Measurements from ENCODE around the gene TRIM60. TPM values are rescaled to one million over a fixed set of nuclear protein-coding genes. Genes with fewer than 3 reads are reported as not detected.
"Not testable (repeated sequence)": the region's sequence is repeated elsewhere in the genome, so short reads cannot be mapped to it uniquely, and the experiment has no call there.

Gene TRIM60
- total RNA-seq, 2 donors from 2014 or later: not detected

DNA sequence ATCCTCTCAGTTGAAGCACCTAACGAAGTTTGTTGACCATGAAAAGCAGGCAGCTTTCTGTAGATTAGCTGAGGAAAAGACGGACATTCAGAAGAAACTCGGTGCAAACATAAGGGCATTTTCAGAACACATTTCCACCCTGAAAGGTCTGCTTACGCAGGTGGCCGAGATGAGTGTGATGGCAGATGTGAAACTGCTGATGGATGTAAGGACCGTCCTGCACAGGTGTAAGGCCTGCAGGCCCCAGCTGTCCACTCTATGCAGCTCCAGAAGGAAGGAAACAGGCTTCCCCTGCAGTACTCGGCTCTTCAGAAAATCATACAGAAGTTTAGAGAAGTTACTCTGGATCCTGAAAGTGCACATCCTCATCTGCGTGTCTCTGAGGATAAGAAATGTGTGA, 20.8 kb upstream of the TRIM60 start:
- Mint-ChIP-seq H3K36me3 (ENCODE audit: low read depth) (no peaks in the 10 kb centered on the region), H3K27me3 (peaks cover 52% of the 10 kb centered on the region)

GRCh38 chr4:165011403-165011802, 20.4 kb upstream of the TRIM60 start:
- DNase-seq (no peak), ATAC-seq (no peak)
- no peaks in the 10 kb centered on the region for H3K36me3 Mint-ChIP-seq (ENCODE audit: low read depth)

More for the DNA sequence above, 20.8 kb upstream of the TRIM60 start:
- Mint-ChIP-seq H3K4me1 (peaks cover 3% of the 10 kb centered on the region), H3K27ac (no peak overlapping the region), H3K4me3 (no peak overlapping the region)
- ATAC-seq (no peak), DNase-seq (no peak)
- peaks cover 4% of the 10 kb centered on the region for H3K9me3 ChIP-seq (ENCODE audit: control insufficient read depth, low read length, poor library complexity, severe bottlenecking)

GRCh38 chr4:165013691-165014090, 18.1 kb upstream of the TRIM60 start:
- ATAC-seq: no peak
- H3K4me3 Mint-ChIP-seq: no peak overlapping the region
- H3K9me3 ChIP-seq (ENCODE audit: control insufficient read depth, low read length, poor library complexity, severe bottlenecking): no peaks in the 10 kb centered on the region
- no peak overlapping the region for H3K27ac Mint-ChIP-seq
- DNase-seq: no peak
- H3K4me1 Mint-ChIP-seq: no peaks in the 10 kb centered on the region
- H3K36me3 Mint-ChIP-seq (ENCODE audit: low read depth): no peaks in the 10 kb centered on the region
- H3K27me3 Mint-ChIP-seq: peaks cover 29% of the 10 kb centered on the region

More at GRCh38 chr4:165011403-165011802, 20.4 kb upstream of the TRIM60 start:
- Mint-ChIP-seq H3K4me1 (peaks cover 3% of the 10 kb centered on the region), H3K27me3 (peaks cover 48% of the 10 kb centered on the region), H3K27ac (no peak overlapping the region), H3K4me3 (no peak overlapping the region)
- peaks cover 4% of the 10 kb centered on the region for H3K9me3 ChIP-seq (ENCODE audit: control insufficient read depth, low read length, poor library complexity, severe bottlenecking)

DNA sequence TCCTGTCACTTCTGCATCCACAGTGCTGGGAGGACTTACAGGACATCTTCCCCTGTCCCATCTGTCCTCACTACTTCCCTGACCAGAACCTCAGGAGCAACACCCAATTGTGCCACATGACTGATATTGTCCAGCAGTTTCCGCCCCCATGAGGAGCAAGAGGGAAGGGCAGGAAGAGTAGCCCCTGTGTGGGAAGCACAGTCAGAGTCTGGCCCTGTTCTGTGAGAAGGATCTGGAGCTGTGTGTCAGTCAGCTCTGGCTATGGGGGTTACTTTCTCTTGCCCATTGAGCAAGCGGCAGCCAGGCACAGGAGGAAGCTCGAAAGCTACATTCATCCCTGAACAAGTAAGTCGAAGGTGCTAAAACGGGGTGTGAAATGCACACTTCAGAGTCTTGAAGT, 14.8 kb upstream of the TRIM60 start:
- DNase-seq (no peak), ATAC-seq (no peak)
- H3K9me3 ChIP-seq (ENCODE audit: control insufficient read depth, low read length, poor library complexity, severe bottlenecking): no peaks in the 10 kb centered on the region
- Mint-ChIP-seq H3K36me3 (ENCODE audit: low read depth) (no peaks in the 10 kb centered on the region), H3K27me3 (peaks cover 15% of the 10 kb centered on the region), H3K27ac (no peak overlapping the region), H3K4me3 (no peak overlapping the region), H3K4me1 (no peaks in the 10 kb centered on the region)

DNA sequence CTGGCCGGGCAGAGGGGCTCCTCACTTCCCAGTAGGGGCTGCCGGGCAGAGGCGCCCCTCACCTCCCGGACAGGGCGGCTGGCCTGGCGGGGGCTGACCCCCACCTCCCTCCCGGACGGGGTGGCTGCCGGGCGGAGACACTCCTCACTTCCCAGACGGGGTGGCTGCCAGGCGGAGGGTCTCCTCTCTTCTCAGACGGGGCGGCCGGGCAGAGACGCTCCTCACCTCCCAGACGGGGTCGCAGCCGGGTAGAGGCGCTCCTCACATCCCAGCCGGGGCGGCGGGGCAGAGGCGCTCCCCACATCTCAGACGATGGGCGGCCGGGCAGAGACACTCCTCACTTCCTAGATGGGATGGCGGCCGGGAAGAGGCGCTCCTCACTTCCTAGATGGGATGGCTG, 11.8 kb upstream of the TRIM60 start:
- ATAC-seq; H3K9me3 ChIP-seq (ENCODE audit: control insufficient read depth, low read length, poor library complexity, severe bottlenecking); H3K4me3 Mint-ChIP-seq; H3K27ac Mint-ChIP-seq; DNase-seq; H3K36me3 Mint-ChIP-seq (ENCODE audit: low read depth); H3K27me3 Mint-ChIP-seq; H3K4me1 Mint-ChIP-seq: not testable (repeated sequence)

DNA sequence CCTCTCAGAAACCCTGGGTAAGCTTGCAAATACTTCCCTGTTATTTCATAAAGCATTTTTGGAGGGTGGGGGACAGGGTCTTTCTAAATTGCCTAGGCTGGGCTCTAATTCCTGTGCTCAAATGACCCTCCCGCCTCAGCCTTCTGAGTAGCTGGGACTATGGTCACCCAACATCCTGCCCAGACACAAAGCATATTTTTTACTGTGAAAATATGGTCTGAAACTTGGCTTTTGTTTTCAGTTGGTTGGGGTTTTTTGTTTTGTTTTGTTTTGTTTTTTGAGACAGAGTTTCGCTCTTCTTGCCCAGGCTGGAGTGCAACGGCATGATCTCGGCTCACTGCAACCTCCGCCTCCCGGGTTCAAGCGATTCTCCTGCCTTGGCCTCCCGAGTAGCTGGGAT, 6.0 kb upstream of the TRIM60 start:
- Mint-ChIP-seq H3K27me3 (peaks cover 21% of the 10 kb centered on the region), H3K27ac (peak overlapping the region; percentile 56)
- not testable (repeated sequence) for ATAC-seq; H3K36me3 Mint-ChIP-seq (ENCODE audit: low read depth); H3K4me1 Mint-ChIP-seq; DNase-seq; H3K9me3 ChIP-seq (ENCODE audit: control insufficient read depth, low read length, poor library complexity, severe bottlenecking); H3K4me3 Mint-ChIP-seq

GRCh38 chr4:165027762-165028402, 3.9 kb upstream of the TRIM60 start:
- H3K27ac Mint-ChIP-seq: no peak overlapping the region
- H3K27me3 Mint-ChIP-seq: peaks cover 21% of the 10 kb centered on the region
- H3K9me3 ChIP-seq (ENCODE audit: control insufficient read depth, low read length, poor library complexity, severe bottlenecking): no peaks in the 10 kb centered on the region
- H3K36me3 Mint-ChIP-seq (ENCODE audit: low read depth): no peaks in the 10 kb centered on the region
- ATAC-seq (no peak), DNase-seq (no peak)
- H3K4me1 Mint-ChIP-seq: no peaks in the 10 kb centered on the region
- no peak overlapping the region for H3K4me3 Mint-ChIP-seq

- H3K36me3 Mint-ChIP-seq (ENCODE audit: low read depth): no peaks in the 10 kb centered on the region
- DNase-seq (no peak), ATAC-seq (no peak)
- peaks cover 7% of the 10 kb centered on the region for H3K27me3 Mint-ChIP-seq
- no peaks in the 10 kb centered on the region for H3K4me1 Mint-ChIP-seq
- no peak overlapping the region for H3K4me3 Mint-ChIP-seq
- H3K27ac Mint-ChIP-seq: no peak overlapping the region
- H3K9me3 ChIP-seq (ENCODE audit: control insufficient read depth, low read length, poor library complexity, severe bottlenecking): no peaks in the 10 kb centered on the region
Observed at GRCh38 chr4:165048170-165048569, 16.4 kb downstream of the TRIM60 start.

- no peaks in the 10 kb centered on the region for H3K36me3 Mint-ChIP-seq (ENCODE audit: low read depth)
Observed at GRCh38 chr4:165052627-165053026, 20.8 kb downstream of the TRIM60 start.

GRCh38 chr4:165053645-165054044, 21.8 kb downstream of the TRIM60 start, which contains the start of gene TRIM75:
Gene TRIM75, plus strand, starts transcription at chr4:165053866. Its CDS starts 5,282 bp downstream, at chr4:165059148.
- H3K36me3 Mint-ChIP-seq (ENCODE audit: low read depth): no peaks in the 10 kb centered on the region
- H3K27me3 Mint-ChIP-seq: peaks cover 8% of the 10 kb centered on the region
- no peak for ATAC-seq
- DNase-seq: no peak
- no peak within 1 kb of the TSS for H3K4me3 Mint-ChIP-seq
- H3K9me3 ChIP-seq (ENCODE audit: control insufficient read depth, low read length, poor library complexity, severe bottlenecking): no peaks in the 10 kb centered on the region
- no peaks in the 10 kb centered on the region for H3K4me1 Mint-ChIP-seq
- H3K27ac Mint-ChIP-seq: no peak within 1 kb of the TSS

More at GRCh38 chr4:165052627-165053026, 20.8 kb downstream of the TRIM60 start:
- no peak for DNase-seq
- H3K9me3 ChIP-seq (ENCODE audit: control insufficient read depth, low read length, poor library complexity, severe bottlenecking): no peaks in the 10 kb centered on the region
- no peak for ATAC-seq
- Mint-ChIP-seq H3K4me1 (no peaks in the 10 kb centered on the region), H3K4me3 (no peak overlapping the region), H3K27ac (no peak overlapping the region), H3K27me3 (peaks cover 8% of the 10 kb centered on the region)

- Mint-ChIP-seq H3K36me3 (ENCODE audit: low read depth) (no peaks in the 10 kb centered on the region), H3K4me3 (no peak overlapping the region), H3K27me3 (peaks cover 12% of the 10 kb centered on the region), H3K4me1 (no peaks in the 10 kb centered on the region), H3K27ac (no peak overlapping the region)
- no peak for DNase-seq
- H3K9me3 ChIP-seq (ENCODE audit: control insufficient read depth, low read length, poor library complexity, severe bottlenecking): no peaks in the 10 kb centered on the region
- no peak for ATAC-seq
Observed at GRCh38 chr4:165055601-165056000, 23.8 kb downstream of the TRIM60 start.

- Mint-ChIP-seq H3K4me1 (no peaks in the 10 kb centered on the region), H3K36me3 (ENCODE audit: low read depth) (no peaks in the 10 kb centered on the region), H3K4me3 (no peak overlapping the region), H3K27ac (no peak overlapping the region), H3K27me3 (peaks cover 4% of the 10 kb centered on the region)
- DNase-seq: no peak
- no peaks in the 10 kb centered on the region for H3K9me3 ChIP-seq (ENCODE audit: control insufficient read depth, low read length, poor library complexity, severe bottlenecking)
- ATAC-seq: no peak
Observed at GRCh38 chr4:165058666-165059065, 26.9 kb downstream of the TRIM60 start.

- Mint-ChIP-seq H3K4me1 (no peaks in the 10 kb centered on the region), H3K36me3 (ENCODE audit: low read depth) (no peaks in the 10 kb centered on the region), H3K27me3 (peaks cover 4% of the 10 kb centered on the region), H3K27ac (no peak overlapping the region), H3K4me3 (no peak overlapping the region)
- no peaks in the 10 kb centered on the region for H3K9me3 ChIP-seq (ENCODE audit: control insufficient read depth, low read length, poor library complexity, severe bottlenecking)
- ATAC-seq: no peak
- no peak for DNase-seq
Observed at GRCh38 chr4:165059386-165059785, 27.6 kb downstream of the TRIM60 start.

DNA sequence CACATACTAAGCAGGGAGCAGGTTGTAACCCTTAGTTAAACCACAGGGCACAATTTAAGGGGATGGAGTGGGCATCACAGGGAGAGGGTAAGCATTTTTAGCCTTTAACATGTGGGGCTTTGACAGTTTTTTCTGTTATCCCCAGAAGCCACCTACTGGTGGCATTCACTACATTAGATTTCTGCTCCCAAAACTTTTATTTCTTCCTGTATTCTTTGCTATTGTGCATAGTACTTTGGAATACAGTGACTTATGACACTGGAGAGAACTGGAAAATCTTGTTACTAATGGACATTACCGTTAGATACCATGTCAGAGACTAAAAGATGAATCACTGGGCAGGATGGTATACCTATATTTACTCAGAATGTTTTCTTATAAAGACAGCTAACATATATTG, 29.1 kb downstream of the TRIM60 start:
- DNase-seq: no peak

More for the DNA sequence above, 29.1 kb downstream of the TRIM60 start:
- no peaks in the 10 kb centered on the region for H3K9me3 ChIP-seq (ENCODE audit: control insufficient read depth, low read length, poor library complexity, severe bottlenecking)
- no peak overlapping the region for H3K27ac Mint-ChIP-seq
- peaks cover 4% of the 10 kb centered on the region for H3K27me3 Mint-ChIP-seq
- no peak for ATAC-seq
- H3K36me3 Mint-ChIP-seq (ENCODE audit: low read depth): no peaks in the 10 kb centered on the region
- no peaks in the 10 kb centered on the region for H3K4me1 Mint-ChIP-seq
- H3K4me3 Mint-ChIP-seq: no peak overlapping the region
